ENCODE results near the gene SZT2.
"Not testable (repeated sequence)": the region's sequence is repeated elsewhere in the genome, so short reads cannot be mapped to it uniquely, and the experiment has no call there.

The SZT2 gene

GRCh38 chr1:43405876-43406234, 16.2 kb downstream of the SZT2 start:
- H3K36me3 ChIP-seq (ENCODE audit: insufficient read depth, low read length): peaks cover 75% of the 10 kb centered on the region
- H3K9ac ChIP-seq (ENCODE audit: low read depth, low read length): no peak overlapping the region

GRCh38 chr1:43410571-43410970, 20.9 kb downstream of the SZT2 start:
- Histone ChIP-seq H3K9me3 (ENCODE audit: insufficient read depth, low read length, severe bottlenecking) (no peaks in the 10 kb centered on the region), H3K79me2 (ENCODE audit: insufficient read depth, low read length) (no peaks in the 10 kb centered on the region), H3K9ac (ENCODE audit: low read depth, low read length) (no peak overlapping the region), H3K4me1 (ENCODE audit: insufficient read depth, low read length) (no peaks in the 10 kb centered on the region), H3K4me3 (ENCODE audit: low read depth in 1 of 2, low read length in 2 of 2) (no peak overlapping the region), H2AFZ (ENCODE audit: low read depth, low read length) (no peak overlapping the region), H3K27me3 (ENCODE audit: insufficient read depth, low read length, poor library complexity) (no peaks in the 10 kb centered on the region), H3K36me3 (ENCODE audit: insufficient read depth, low read length) (peaks cover 57% of the 10 kb centered on the region), H3K4me2 (ENCODE audit: insufficient read depth, low read length) (no peak overlapping the region), H4K20me1 (ENCODE audit: insufficient read depth, low read length) (no peaks in the 10 kb centered on the region), H3K27ac (ENCODE audit: low read length) (no peak overlapping the region)
- DNase-seq (no peak), ATAC-seq (ENCODE audit: insufficient read depth, low read depth) (no peak)
- no peak for TF ChIP-seq EZH2 (IDR thresholded peaks at IDR 0.05; ENCODE audit: borderline replicate concordance, low read depth, low read length, severe bottlenecking)
- TF ChIP-seq, protein P1, sequence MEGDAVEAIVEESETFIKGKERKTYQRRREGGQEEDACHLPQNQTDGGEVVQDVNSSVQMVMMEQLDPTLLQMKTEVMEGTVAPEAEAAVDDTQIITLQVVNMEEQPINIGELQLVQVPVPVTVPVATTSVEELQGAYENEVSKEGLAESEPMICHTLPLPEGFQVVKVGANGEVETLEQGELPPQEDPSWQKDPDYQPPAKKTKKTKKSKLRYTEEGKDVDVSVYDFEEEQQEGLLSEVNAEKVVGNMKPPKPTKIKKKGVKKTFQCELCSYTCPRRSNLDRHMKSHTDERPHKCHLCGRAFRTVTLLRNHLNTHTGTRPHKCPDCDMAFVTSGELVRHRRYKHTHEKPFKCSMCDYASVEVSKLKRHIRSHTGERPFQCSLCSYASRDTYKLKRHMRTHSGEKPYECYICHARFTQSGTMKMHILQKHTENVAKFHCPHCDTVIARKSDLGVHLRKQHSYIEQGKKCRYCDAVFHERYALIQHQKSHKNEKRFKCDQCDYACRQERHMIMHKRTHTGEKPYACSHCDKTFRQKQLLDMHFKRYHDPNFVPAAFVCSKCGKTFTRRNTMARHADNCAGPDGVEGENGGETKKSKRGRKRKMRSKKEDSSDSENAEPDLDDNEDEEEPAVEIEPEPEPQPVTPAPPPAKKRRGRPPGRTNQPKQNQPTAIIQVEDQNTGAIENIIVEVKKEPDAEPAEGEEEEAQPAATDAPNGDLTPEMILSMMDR (IDR thresholded peaks at IDR 0.05; ENCODE audit: borderline replicate concordance, extremely low read depth, low read length, poor library complexity, severe bottlenecking): no peak

More at GRCh38 chr1:43405876-43406234, 16.2 kb downstream of the SZT2 start:
- Histone ChIP-seq H3K27ac (ENCODE audit: low read length) (no peak overlapping the region), H3K79me2 (ENCODE audit: insufficient read depth, low read length) (no peaks in the 10 kb centered on the region), H3K27me3 (ENCODE audit: insufficient read depth, low read length, poor library complexity) (no peaks in the 10 kb centered on the region), H2AFZ (ENCODE audit: low read depth, low read length) (no peak overlapping the region), H3K4me1 (ENCODE audit: insufficient read depth, low read length) (no peaks in the 10 kb centered on the region), H3K4me3 (ENCODE audit: low read depth in 1 of 2, low read length in 2 of 2) (no peak overlapping the region), H3K4me2 (ENCODE audit: insufficient read depth, low read length) (no peak overlapping the region), H4K20me1 (ENCODE audit: insufficient read depth, low read length) (no peaks in the 10 kb centered on the region), H3K9me3 (ENCODE audit: insufficient read depth, low read length, severe bottlenecking) (no peaks in the 10 kb centered on the region)
- ATAC-seq (ENCODE audit: insufficient read depth, low read depth) (no peak), DNase-seq (no peak)
- TF ChIP-seq, protein P1 (IDR thresholded peaks at IDR 0.05; ENCODE audit: borderline replicate concordance, extremely low read depth, low read length, poor library complexity, severe bottlenecking): no peak
- no peak for TF ChIP-seq EZH2 (IDR thresholded peaks at IDR 0.05; ENCODE audit: borderline replicate concordance, low read depth, low read length, severe bottlenecking)

- H3K79me2 ChIP-seq (ENCODE audit: insufficient read depth, low read length); H3K4me3 ChIP-seq (ENCODE audit: low read depth in 1 of 2, low read length in 2 of 2); H3K4me1 ChIP-seq (ENCODE audit: insufficient read depth, low read length); H4K20me1 ChIP-seq (ENCODE audit: insufficient read depth, low read length); H2AFZ ChIP-seq (ENCODE audit: low read depth, low read length); H3K27ac ChIP-seq (ENCODE audit: low read length); ATAC-seq (ENCODE audit: insufficient read depth, low read depth); H3K9me3 ChIP-seq (ENCODE audit: insufficient read depth, low read length, severe bottlenecking); H3K4me2 ChIP-seq (ENCODE audit: insufficient read depth, low read length); DNase-seq; H3K9ac ChIP-seq (ENCODE audit: low read depth, low read length); H3K27me3 ChIP-seq (ENCODE audit: insufficient read depth, low read length, poor library complexity): not testable (repeated sequence)
- H3K36me3 ChIP-seq (ENCODE audit: insufficient read depth, low read length): peaks cover 62% of the 10 kb centered on the region
These were observed 23.7 kb downstream of the SZT2 start for GRCh38 chr1:43413426-43413825.

- Histone ChIP-seq H3K27me3 (ENCODE audit: insufficient read depth, low read length, poor library complexity) (no peaks in the 10 kb centered on the region), H3K79me2 (ENCODE audit: insufficient read depth, low read length) (no peaks in the 10 kb centered on the region), H4K20me1 (ENCODE audit: insufficient read depth, low read length) (no peaks in the 10 kb centered on the region), H3K9ac (ENCODE audit: low read depth, low read length) (no peak overlapping the region), H3K4me3 (ENCODE audit: low read depth in 1 of 2, low read length in 2 of 2) (no peak overlapping the region), H3K4me1 (ENCODE audit: insufficient read depth, low read length) (no peaks in the 10 kb centered on the region), H3K4me2 (ENCODE audit: insufficient read depth, low read length) (no peak overlapping the region), H3K27ac (ENCODE audit: low read length) (no peak overlapping the region), H2AFZ (ENCODE audit: low read depth, low read length) (no peak overlapping the region), H3K9me3 (ENCODE audit: insufficient read depth, low read length, severe bottlenecking) (no peaks in the 10 kb centered on the region), H3K36me3 (ENCODE audit: insufficient read depth, low read length) (peaks cover 62% of the 10 kb centered on the region)
- peak; percentile 97 for ATAC-seq (ENCODE audit: insufficient read depth, low read depth)
- no peak for TF ChIP-seq EZH2 (IDR thresholded peaks at IDR 0.05; ENCODE audit: borderline replicate concordance, low read depth, low read length, severe bottlenecking)
- TF ChIP-seq, protein P1 (IDR thresholded peaks at IDR 0.05; ENCODE audit: borderline replicate concordance, extremely low read depth, low read length, poor library complexity, severe bottlenecking): peak; percentile 83
- DNase-seq: peak; percentile 70
These were observed 25.0 kb downstream of the SZT2 start for GRCh38 chr1:43414634-43415223.
